Cardiac muscle cell (in vitro differentiated cells and primary cell): ENCODE measurements around the gene ALAS1. TPM values are rescaled to one million over a fixed set of nuclear protein-coding genes. Genes with fewer than 3 reads are reported as not detected.

Source experiments
- DNase-seq, 2 donors: peaks; one replicate each; pipeline versions ENCODE4 v3.0.0 to v3.0.0-alpha.2; 2010 to 2017; ENCODE audit warnings: low read depth in 1 of 2, low spot score in 1 of 2
- H3K27ac ChIP-seq: fragments of 200-600 bp; sonication (generic); 2 replicates; pipeline ENCODE4 v1.5.1; 2016
- H3K27me3 ChIP-seq: fragments of 200-600 bp; sonication (generic); 2 replicates; pipeline ENCODE4 v1.6.0; 2016; ENCODE audit warnings: control low read depth
- H3K36me3 ChIP-seq: fragments of 200-600 bp; sonication (generic); 2 replicates; pipeline ENCODE4 v1.5.1; 2016; ENCODE audit warnings: control low read depth
- H3K4me1 ChIP-seq: fragments of 200-600 bp; sonication (generic); 2 replicates; pipeline ENCODE4 v1.8.1; 2017; ENCODE audit warnings: low read depth, mild to moderate bottlenecking, mixed run types
- H3K4me3 ChIP-seq: fragments of 200-600 bp; sonication (generic); 2 replicates; pipeline ENCODE4 v1.5.1; 2016; ENCODE audit warnings: mild to moderate bottlenecking
- H3K9me3 ChIP-seq: fragments of 200-600 bp; sonication (generic); 2 replicates; pipeline ENCODE4 v1.5.1; 2017; ENCODE audit warnings: low read depth, mild to moderate bottlenecking, control low read depth
- polyA plus RNA-seq: library from polyadenylated mRNA; unstranded; fragments of >200 nt; fragmentation: Nextera tagmentation; extraction: Ambion mirVana; gene quantifications from 2 replicates; pipeline ENCODE4 v1.2.1, GENCODE V29; 2016
- total RNA-seq: library from RNA; depleted of rRNA; stranded (reverse); fragments of >200 nt; gene quantifications from 2 replicates; pipeline ENCODE4 v1.2.3, GENCODE V29; 2016
- TF ChIP-seq, protein P1 (sequence below): IDR thresholded peaks from 2 replicates; pipeline ENCODE4 v1.5.1; 2012; ENCODE audit warnings: low read depth, mild to moderate bottlenecking, low read length

ALAS1 gene
- total and polyA plus RNA-seq, 2 experiments from 2014 or later, result 68.7 to 76.5 TPM

GRCh38 chr3:52240059-52240885 lies 42.3 kb downstream of the ALAS1 start:
- TF ChIP-seq, protein P1, sequence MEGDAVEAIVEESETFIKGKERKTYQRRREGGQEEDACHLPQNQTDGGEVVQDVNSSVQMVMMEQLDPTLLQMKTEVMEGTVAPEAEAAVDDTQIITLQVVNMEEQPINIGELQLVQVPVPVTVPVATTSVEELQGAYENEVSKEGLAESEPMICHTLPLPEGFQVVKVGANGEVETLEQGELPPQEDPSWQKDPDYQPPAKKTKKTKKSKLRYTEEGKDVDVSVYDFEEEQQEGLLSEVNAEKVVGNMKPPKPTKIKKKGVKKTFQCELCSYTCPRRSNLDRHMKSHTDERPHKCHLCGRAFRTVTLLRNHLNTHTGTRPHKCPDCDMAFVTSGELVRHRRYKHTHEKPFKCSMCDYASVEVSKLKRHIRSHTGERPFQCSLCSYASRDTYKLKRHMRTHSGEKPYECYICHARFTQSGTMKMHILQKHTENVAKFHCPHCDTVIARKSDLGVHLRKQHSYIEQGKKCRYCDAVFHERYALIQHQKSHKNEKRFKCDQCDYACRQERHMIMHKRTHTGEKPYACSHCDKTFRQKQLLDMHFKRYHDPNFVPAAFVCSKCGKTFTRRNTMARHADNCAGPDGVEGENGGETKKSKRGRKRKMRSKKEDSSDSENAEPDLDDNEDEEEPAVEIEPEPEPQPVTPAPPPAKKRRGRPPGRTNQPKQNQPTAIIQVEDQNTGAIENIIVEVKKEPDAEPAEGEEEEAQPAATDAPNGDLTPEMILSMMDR, result peak; percentile 14
- H3K9me3 ChIP-seq, result no peaks in the 10 kb centered on the region
- peaks cover 3% of the 10 kb centered on the region for H3K27me3 ChIP-seq
- peak overlapping the region; percentile 93 for H3K4me3 ChIP-seq
- no peak overlapping the region for H3K27ac ChIP-seq
- H3K36me3 ChIP-seq, result no peaks in the 10 kb centered on the region
- DNase-seq, result peak in 1 of 2 donors; percentile 92
- H3K4me1 ChIP-seq, result peaks cover 14% of the 10 kb centered on the region

- no peak overlapping the region for H3K4me3 ChIP-seq
- H3K36me3 ChIP-seq, result no peaks in the 10 kb centered on the region
- H3K4me1 ChIP-seq, result peaks cover 14% of the 10 kb centered on the region
- no peaks in the 10 kb centered on the region for H3K9me3 ChIP-seq
- H3K27me3 ChIP-seq, result peaks cover 3% of the 10 kb centered on the region
- DNase-seq, result no peak
- H3K27ac ChIP-seq, result no peak overlapping the region
- TF ChIP-seq, protein P1, result no peak
Observed at GRCh38 chr3:52240886-52241370, 43.0 kb downstream of the ALAS1 start.

- Histone ChIP-seq H3K27ac (no peak overlapping the region), H3K27me3 (peaks cover 3% of the 10 kb centered on the region), H3K4me3 (no peak overlapping the region), H3K4me1 (peaks cover 5% of the 10 kb centered on the region), H3K9me3 (no peaks in the 10 kb centered on the region), H3K36me3 (no peaks in the 10 kb centered on the region)
- TF ChIP-seq, protein P1, result no peak
- no peak for DNase-seq
Observed at GRCh38 chr3:52242039-52242438, 44.1 kb downstream of the ALAS1 start.

DNA sequence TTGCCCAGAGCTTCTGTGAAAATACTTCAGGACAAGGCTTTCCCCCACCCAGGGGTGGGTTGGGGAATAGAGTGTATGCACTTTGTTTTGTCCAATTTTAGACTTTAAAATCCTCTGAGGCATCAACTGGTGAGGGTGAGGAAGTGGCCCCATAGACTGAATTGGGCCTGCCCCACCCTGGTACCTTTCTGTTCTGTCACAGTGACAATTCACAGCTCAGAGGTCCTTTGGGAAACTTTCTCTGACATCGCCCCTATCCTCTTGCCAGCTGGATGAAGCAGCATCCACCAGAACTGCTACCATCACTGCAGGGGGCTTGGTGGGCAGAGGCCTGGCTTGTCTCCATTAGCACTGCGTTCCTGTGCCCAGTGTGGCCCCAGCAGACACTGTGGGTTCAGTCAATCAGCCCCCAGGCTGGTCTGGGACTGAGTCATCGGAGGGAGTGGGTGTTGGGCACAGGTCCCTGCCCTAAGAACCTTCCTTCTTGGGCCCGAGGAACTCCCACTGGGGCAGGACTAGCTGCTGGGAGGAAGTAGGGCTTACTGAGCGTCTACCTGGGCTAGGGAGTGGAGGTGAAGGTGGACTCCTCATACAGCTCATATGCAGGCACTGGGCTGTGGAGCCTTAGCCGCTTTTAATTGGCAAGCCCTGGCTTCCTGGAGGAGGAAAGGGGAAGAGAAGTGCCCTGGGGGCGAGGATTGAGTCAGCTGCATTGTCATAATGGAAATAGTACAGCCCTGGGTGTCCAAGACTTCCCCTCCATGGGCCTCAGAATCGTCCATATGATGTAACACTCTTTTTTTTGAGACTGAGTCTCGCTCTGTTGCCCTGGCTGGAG lies 46.0 kb downstream of the ALAS1 start:
- no peak overlapping the region for H3K27ac ChIP-seq
- no peak overlapping the region for H3K4me3 ChIP-seq
- H3K9me3 ChIP-seq, result no peaks in the 10 kb centered on the region
- TF ChIP-seq, protein P1, result no peak
- H3K4me1 ChIP-seq, result no peaks in the 10 kb centered on the region
- DNase-seq, result no peak
- H3K27me3 ChIP-seq, result peaks cover 3% of the 10 kb centered on the region
- H3K36me3 ChIP-seq, result no peaks in the 10 kb centered on the region

DNA sequence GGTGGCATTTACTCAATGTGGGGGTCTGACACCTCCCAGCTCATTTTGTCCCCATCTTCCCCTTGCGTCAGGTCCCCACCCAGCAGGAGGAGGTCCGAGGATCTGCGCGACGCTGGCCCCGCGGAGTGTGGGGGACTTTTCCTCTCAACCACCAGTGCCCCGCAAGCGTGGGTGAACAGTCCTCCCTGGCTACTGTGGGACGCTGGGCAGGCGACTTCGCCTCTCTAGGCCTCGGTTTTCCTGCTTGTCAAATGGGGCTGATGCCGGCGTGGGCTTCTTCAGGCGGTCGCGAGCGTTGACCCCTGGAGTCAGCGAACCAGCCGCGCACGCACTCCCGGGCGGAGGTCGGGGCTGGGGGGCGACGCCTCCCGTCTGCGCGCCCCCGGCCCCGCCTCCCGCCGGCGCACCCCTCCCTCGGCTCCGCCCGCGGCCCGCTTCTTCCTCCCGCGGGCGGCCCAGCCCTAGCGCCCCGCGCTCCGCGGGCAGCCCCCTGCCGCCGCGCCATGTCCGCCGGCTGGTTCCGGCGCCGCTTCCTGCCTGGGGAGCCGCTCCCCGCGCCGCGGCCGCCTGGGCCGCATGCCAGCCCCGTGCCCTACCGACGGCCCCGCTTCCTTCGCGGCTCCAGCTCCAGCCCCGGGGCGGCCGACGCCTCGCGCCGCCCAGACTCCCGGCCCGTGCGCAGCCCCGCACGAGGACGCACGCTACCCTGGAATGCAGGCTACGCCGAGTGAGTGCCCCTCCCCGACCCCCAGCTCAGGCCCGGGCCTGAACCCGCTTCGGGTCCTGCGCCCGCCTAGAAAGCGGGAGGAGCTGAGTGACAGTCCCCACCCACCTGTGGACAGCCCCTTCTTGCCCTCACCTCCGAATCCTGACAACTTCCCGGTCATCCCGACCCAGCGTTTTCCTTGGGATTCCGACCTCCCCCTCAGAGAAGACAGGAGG lies 47.6 kb downstream of the ALAS1 start, which contains the start of gene PPM1M:
Gene PPM1M (plus strand): TSS at position 438 of the 942 bp plus-strand sequence. CDS start 66 bp downstream, at position 504.
- Histone ChIP-seq H3K27me3 (peaks cover 3% of the 10 kb centered on the region), H3K36me3 (no peaks in the 10 kb centered on the region), H3K4me1 (no peaks in the 10 kb centered on the region), H3K4me3 (peak within 1 kb of the TSS; percentile 23), H3K9me3 (no peaks in the 10 kb centered on the region), H3K27ac (no peak within 1 kb of the TSS)
- TF ChIP-seq, protein P1, result no peak
- peak; percentile 58 to 69 for DNase-seq
